ENCODE measurements around the gene KIAA0040. TPM values are rescaled to one million over a fixed set of nuclear protein-coding genes. Genes with fewer than 3 reads are reported as not detected.

KIAA0040 gene
- total RNA-seq, 1 experiment from 2014 or later: 5.0 TPM

DNA sequence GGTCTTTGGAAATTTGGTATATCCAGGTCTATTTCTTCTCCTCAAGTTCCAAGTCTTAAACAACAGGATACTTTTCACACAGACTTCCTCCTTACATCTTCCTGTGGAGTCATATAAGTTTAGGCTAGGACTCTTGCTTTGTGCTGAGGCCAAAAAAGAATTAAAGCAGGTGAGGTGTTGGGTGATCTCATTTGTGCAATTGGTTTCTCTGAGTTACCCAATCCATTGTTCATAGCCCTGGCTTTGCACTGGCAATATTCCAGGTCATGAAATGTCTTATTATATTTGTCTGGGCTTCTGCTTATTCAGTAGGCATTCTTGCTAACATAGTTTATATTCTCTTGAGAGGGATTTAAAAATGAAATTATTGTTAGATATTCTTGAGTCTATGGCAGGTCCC is 14.1 kb upstream of the KIAA0040 start:
- Mint-ChIP-seq H3K4me3 (no peak overlapping the region), H3K27me3 (ENCODE audit: low read depth) (peaks cover 2% of the 10 kb centered on the region; the same call in 1 of the 2 replicates)

More for the DNA sequence above, 14.1 kb upstream of the KIAA0040 start:
- Histone ChIP-seq H3T11ph (ENCODE audit: low read length) (no peak overlapping the region), H2AK5ac (ENCODE audit: insufficient read length, low read length) (no peak overlapping the region), H3K79me1 (ENCODE audit: insufficient read depth, low read depth, low read length, poor library complexity, severe bottlenecking) (no peaks in the 10 kb centered on the region), H3K56ac (ENCODE audit: insufficient read length, low read depth, low read length) (no peak overlapping the region), H3K23me2 (ENCODE audit: insufficient read length, low read depth, low read length, poor library complexity, severe bottlenecking) (no peaks in the 10 kb centered on the region), H3K27ac (ENCODE audit: insufficient read length, low read depth, low read length) (no peak overlapping the region), H3K4me2 (ENCODE audit: insufficient read depth, insufficient read length, low read length) (no peak overlapping the region), H2BK120ac (ENCODE audit: low read depth, low read length, poor library complexity, severe bottlenecking) (no peak overlapping the region), H3K23ac (ENCODE audit: insufficient read length, low read depth, low read length) (no peak overlapping the region), H4K5ac (ENCODE audit: insufficient read length, low read depth, low read length) (no peak overlapping the region), H2BK15ac (ENCODE audit: low read depth, low read length) (no peak overlapping the region), H3K9me3 (ENCODE audit: control insufficient read depth, low read depth, low read length) (no peaks in the 10 kb centered on the region), H4K91ac (ENCODE audit: insufficient read length, low read depth, low read length) (no peak overlapping the region), H4K20me1 (ENCODE audit: control insufficient read depth, insufficient read depth, insufficient read length) (no peaks in the 10 kb centered on the region), H3K79me2 (ENCODE audit: insufficient read depth, low read length) (no peaks in the 10 kb centered on the region), H2BK20ac (ENCODE audit: low read depth, low read length, poor library complexity, severe bottlenecking) (no peak overlapping the region), H3K18ac (ENCODE audit: insufficient read length, low read depth, low read length) (no peak overlapping the region), H2BK12ac (ENCODE audit: insufficient read length, low read depth, low read length) (no peak overlapping the region), H3K27me3 (ENCODE audit: insufficient read depth, low read length) (no peaks in the 10 kb centered on the region), H2AFZ (ENCODE audit: low read length) (no peak overlapping the region), H2BK5ac (ENCODE audit: insufficient read length, low read length) (no peak overlapping the region), H3K4me1 (ENCODE audit: insufficient read depth, low read length) (no peaks in the 10 kb centered on the region), H4K8ac (replicated peaks; ENCODE audit: insufficient read length, low read depth, low read length) (no peak overlapping the region), H3K9ac (ENCODE audit: extremely low read depth, insufficient read length, low read length) (no peak overlapping the region), H3K14ac (ENCODE audit: insufficient read depth, low read length) (no peak overlapping the region), H3K4ac (ENCODE audit: low read depth, low read length) (no peak overlapping the region)
- no peak for TF ChIP-seq CTCF (conservative IDR thresholded peaks at IDR 0.05)
- H3K4me1 Mint-ChIP-seq: no peaks in the 10 kb centered on the region
- no peak overlapping the region for H3K27ac Mint-ChIP-seq
- no peak for DNase-seq
- H3K36me3 Mint-ChIP-seq (ENCODE audit: insufficient read depth in 1 of 3, low read depth in 3 of 3): no peaks in the 10 kb centered on the region
- H3K9me3 Mint-ChIP-seq: no peaks in the 10 kb centered on the region

All from H9 (cell line).